ENCODE results near the gene FBXW11. TPM values are rescaled to one million over a fixed set of nuclear protein-coding genes. Genes with fewer than 3 reads are reported as not detected.

Gene FBXW11
- total RNA-seq, 1 experiment from 2014 or later: 52.0 TPM

DNA sequence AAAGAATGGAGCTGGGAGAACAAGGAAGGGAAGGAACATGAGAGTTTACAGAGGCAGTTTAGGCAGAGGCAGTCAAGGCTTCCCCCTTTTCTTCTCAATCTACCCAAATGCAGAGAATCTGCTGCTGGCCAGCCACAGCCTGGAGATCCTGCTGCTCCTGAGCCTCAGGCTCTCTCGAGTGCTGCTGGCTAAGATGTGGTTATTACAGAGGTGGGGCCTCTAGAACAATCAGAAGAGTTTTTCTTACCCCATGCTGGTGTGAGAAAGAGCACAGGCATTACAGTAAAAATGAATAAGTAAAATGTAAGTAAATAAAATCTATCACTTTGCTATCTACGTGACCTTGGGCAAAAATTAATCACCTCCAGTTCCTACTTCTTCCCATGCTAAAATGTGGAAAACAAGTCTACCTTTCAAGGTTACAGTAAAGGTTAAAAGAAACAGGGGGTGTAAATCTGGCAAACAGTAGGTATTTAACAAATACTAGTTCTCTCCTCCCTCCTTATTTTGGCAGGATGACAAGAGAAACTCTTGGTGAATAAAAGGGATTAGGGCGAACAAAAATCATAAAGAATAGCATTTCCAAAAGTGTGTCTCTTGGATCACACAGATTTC is 31.1 kb downstream of the FBXW11 start:
- Histone ChIP-seq H3K36me3 (ENCODE audit: control insufficient read depth in 1 of 2, insufficient read depth in 2 of 2, low read length in 2 of 2) (no peaks in the 10 kb centered on the region; a peak in 1 of 4 replicates), H3K9ac (ENCODE audit: low read length) (no peak overlapping the region), H3K4me2 (ENCODE audit: low read length) (no peak overlapping the region), H3K4me3 (replicated peaks in 1 of 2; ENCODE audit: low read depth in 1 of 2, low read length in 2 of 2) (no peak overlapping the region), H2AFZ (ENCODE audit: low read depth, low read length, poor library complexity, severe bottlenecking) (no peak overlapping the region), H4K20me1 (ENCODE audit: insufficient read depth) (no peaks in the 10 kb centered on the region), H3K4me1 (ENCODE audit: control insufficient read depth in 1 of 2, insufficient read depth in 2 of 2, low read length in 2 of 2) (peaks cover 2 to 6% of the 10 kb centered on the region in 2 experiments; a peak in 2 of 4 replicates), H3K9me2 (ENCODE audit: insufficient read depth) (no peaks in the 10 kb centered on the region), H3K9me3 (ENCODE audit: control insufficient read depth in 1 of 2, insufficient read depth in 1 of 2, low read depth in 1 of 2, low read length in 2 of 2) (peaks cover 8 to 11% of the 10 kb centered on the region in 2 experiments; a peak in 2 of 4 replicates), H3K27ac (ENCODE audit: low read depth, low read length) (no peak overlapping the region), H3K27me3 (ENCODE audit: insufficient read depth, low read length) (no peaks in the 10 kb centered on the region), H3K79me2 (ENCODE audit: insufficient read depth, low read length) (peaks cover 92% of the 10 kb centered on the region)
- TF ChIP-seq CTCF (IDR thresholded peaks at IDR 0.05 in 2 of 3, conservative IDR thresholded peaks at IDR 0.05 in 1 of 3; ENCODE audit: borderline replicate concordance in 1 of 3, insufficient read depth in 1 of 3, low read depth in 2 of 3, low read length in 2 of 3) (no peak), TCF7L2 (IDR thresholded peaks at IDR 0.05; ENCODE audit: borderline replicate concordance, extremely low read depth, insufficient read depth, insufficient read length) (no peak), ZNF274 (IDR thresholded peaks at IDR 0.05; ENCODE audit: low read depth, low read length) (no peak), EZH2 (IDR thresholded peaks at IDR 0.05) (no peak), CBX3 (IDR thresholded peaks at IDR 0.05; ENCODE audit: low read depth) (no peak), RAD21 (IDR thresholded peaks at IDR 0.05; ENCODE audit: low read depth) (no peak)
- no TSS peak for BruUV-seq (replicated peaks)
- no peak for ATAC-seq
- ChIA-PET POLR2A (no interaction called here), CTCF (no interaction called here), RAD21 (ENCODE audit: low non-redundant PET in 1 of 2, low total read pairs in 2 of 2, uncharacterized antibody in 2 of 2, unreplicated experiment in 2 of 2) (no interaction called here)
- DNase-seq (ENCODE audit: low read depth, low spot score): no peak
- intact Hi-C loops (cut with micrococcal nuclease): no loop called here

- H3K27ac ChIP-seq (ENCODE audit: low read depth, low read length): no peak overlapping the region
- no peak for TF ChIP-seq FOSL1 (IDR thresholded peaks at IDR 0.05; ENCODE audit: low read depth)
- TF ChIP-seq TCF7L2 (IDR thresholded peaks at IDR 0.05; ENCODE audit: borderline replicate concordance, extremely low read depth, insufficient read depth, insufficient read length): no peak
- no peak for TF ChIP-seq ELF1 (IDR thresholded peaks at IDR 0.05; ENCODE audit: borderline replicate concordance, low read depth)
- TF ChIP-seq CBX3 (IDR thresholded peaks at IDR 0.05; ENCODE audit: low read depth): no peak
- TF ChIP-seq, protein P1, sequence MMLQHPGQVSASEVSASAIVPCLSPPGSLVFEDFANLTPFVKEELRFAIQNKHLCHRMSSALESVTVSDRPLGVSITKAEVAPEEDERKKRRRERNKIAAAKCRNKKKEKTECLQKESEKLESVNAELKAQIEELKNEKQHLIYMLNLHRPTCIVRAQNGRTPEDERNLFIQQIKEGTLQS (IDR thresholded peaks at IDR 0.05): no peak
- TF ChIP-seq, protein P2, sequence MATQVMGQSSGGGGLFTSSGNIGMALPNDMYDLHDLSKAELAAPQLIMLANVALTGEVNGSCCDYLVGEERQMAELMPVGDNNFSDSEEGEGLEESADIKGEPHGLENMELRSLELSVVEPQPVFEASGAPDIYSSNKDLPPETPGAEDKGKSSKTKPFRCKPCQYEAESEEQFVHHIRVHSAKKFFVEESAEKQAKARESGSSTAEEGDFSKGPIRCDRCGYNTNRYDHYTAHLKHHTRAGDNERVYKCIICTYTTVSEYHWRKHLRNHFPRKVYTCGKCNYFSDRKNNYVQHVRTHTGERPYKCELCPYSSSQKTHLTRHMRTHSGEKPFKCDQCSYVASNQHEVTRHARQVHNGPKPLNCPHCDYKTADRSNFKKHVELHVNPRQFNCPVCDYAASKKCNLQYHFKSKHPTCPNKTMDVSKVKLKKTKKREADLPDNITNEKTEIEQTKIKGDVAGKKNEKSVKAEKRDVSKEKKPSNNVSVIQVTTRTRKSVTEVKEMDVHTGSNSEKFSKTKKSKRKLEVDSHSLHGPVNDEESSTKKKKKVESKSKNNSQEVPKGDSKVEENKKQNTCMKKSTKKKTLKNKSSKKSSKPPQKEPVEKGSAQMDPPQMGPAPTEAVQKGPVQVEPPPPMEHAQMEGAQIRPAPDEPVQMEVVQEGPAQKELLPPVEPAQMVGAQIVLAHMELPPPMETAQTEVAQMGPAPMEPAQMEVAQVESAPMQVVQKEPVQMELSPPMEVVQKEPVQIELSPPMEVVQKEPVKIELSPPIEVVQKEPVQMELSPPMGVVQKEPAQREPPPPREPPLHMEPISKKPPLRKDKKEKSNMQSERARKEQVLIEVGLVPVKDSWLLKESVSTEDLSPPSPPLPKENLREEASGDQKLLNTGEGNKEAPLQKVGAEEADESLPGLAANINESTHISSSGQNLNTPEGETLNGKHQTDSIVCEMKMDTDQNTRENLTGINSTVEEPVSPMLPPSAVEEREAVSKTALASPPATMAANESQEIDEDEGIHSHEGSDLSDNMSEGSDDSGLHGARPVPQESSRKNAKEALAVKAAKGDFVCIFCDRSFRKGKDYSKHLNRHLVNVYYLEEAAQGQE (IDR thresholded peaks at IDR 0.05; ENCODE audit: low read depth): no peak
- no peak for TF ChIP-seq CEBPB (IDR thresholded peaks at IDR 0.05; ENCODE audit: low read depth)
- TF ChIP-seq, protein P3, sequence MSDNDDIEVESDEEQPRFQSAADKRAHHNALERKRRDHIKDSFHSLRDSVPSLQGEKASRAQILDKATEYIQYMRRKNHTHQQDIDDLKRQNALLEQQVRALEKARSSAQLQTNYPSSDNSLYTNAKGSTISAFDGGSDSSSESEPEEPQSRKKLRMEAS (IDR thresholded peaks at IDR 0.05): no peak
- no peak for TF ChIP-seq EGR1 (IDR thresholded peaks at IDR 0.05; ENCODE audit: low read depth)
- no peak for TF ChIP-seq POLR2AphosphoS5 (IDR thresholded peaks at IDR 0.05; ENCODE audit: low read depth, low read length)
- TF ChIP-seq EZH2 (IDR thresholded peaks at IDR 0.05): no peak
These were observed 35.6 kb downstream of the FBXW11 start for GRCh38 chr5:171970826-171971225.

More at GRCh38 chr5:171970826-171971225, 35.6 kb downstream of the FBXW11 start:
- H3K4me2 ChIP-seq (ENCODE audit: low read length): no peak overlapping the region
- H3K27me3 ChIP-seq (ENCODE audit: insufficient read depth, low read length): no peaks in the 10 kb centered on the region
- H3K36me3 ChIP-seq (ENCODE audit: control insufficient read depth in 1 of 2, insufficient read depth in 2 of 2, low read length in 2 of 2): no peaks in the 10 kb centered on the region
- BruUV-seq (replicated peaks): no TSS peak
- H3K4me3 ChIP-seq (replicated peaks in 1 of 2; ENCODE audit: low read depth in 1 of 2, low read length in 2 of 2): no peak overlapping the region
- no peak overlapping the region for H2AFZ ChIP-seq (ENCODE audit: low read depth, low read length, poor library complexity, severe bottlenecking)
- no peaks in the 10 kb centered on the region for H3K9me3 ChIP-seq (ENCODE audit: control insufficient read depth in 1 of 2, insufficient read depth in 1 of 2, low read depth in 1 of 2, low read length in 2 of 2)
- H3K79me2 ChIP-seq (ENCODE audit: insufficient read depth, low read length): peaks cover 91% of the 10 kb centered on the region
- ChIA-PET CTCF (no interaction called here), POLR2A (no interaction called here), RAD21 (ENCODE audit: low non-redundant PET in 1 of 2, low total read pairs in 2 of 2, uncharacterized antibody in 2 of 2, unreplicated experiment in 2 of 2) (no interaction called here)
- DNase-seq (ENCODE audit: low read depth, low spot score): no peak
- ATAC-seq: no peak
- H3K9me2 ChIP-seq (ENCODE audit: insufficient read depth): no peaks in the 10 kb centered on the region
- H4K20me1 ChIP-seq (ENCODE audit: insufficient read depth): no peaks in the 10 kb centered on the region; the same call in 1 of the 2 replicates
- intact Hi-C loops (cut with micrococcal nuclease): no loop called here
- peaks cover 2 to 6% of the 10 kb centered on the region in 2 experiments; a peak in 2 of 4 replicates for H3K4me1 ChIP-seq (ENCODE audit: control insufficient read depth in 1 of 2, insufficient read depth in 2 of 2, low read length in 2 of 2)
- no peak overlapping the region for H3K9ac ChIP-seq (ENCODE audit: low read length)
